ENCODE data around the gene ZNF556. TPM values are rescaled to one million over a fixed set of nuclear protein-coding genes. Genes with fewer than 3 reads are reported as not detected.

The ZNF556 gene
- total and polyA plus RNA-seq, 10 of the 15 experiments (the other 5 are each of a cell fraction or from before 2014, with no cell fraction given), result not detected

GRCh38 chr19:2896694-2897093, 29.6 kb downstream of the ZNF556 start (continued):
- TF ChIP-seq ZBTB40 (IDR thresholded peaks at IDR 0.05; ENCODE audit: borderline replicate concordance) (no peak), POLR2A (IDR thresholded peaks at IDR 0.05; ENCODE audit: low read depth, low read length) (no peak), CEBPB (IDR thresholded peaks at IDR 0.05; ENCODE audit: borderline replicate concordance in 1 of 2, low read depth in 2 of 2, low read length in 2 of 2) (no peak)

GRCh38 chr19:2900296-2901252, 33.4 kb downstream of the ZNF556 start, which contains the start of gene ZNF57:
Gene ZNF57 (plus strand): TSS chr19:2900928. CDS start chr19:2901046, 118 bp downstream.
- Histone ChIP-seq H3K4me2 (ENCODE audit: control insufficient read depth, insufficient read depth) (peak within 1 kb of the TSS; percentile 97), H2AFZ (ENCODE audit: control insufficient read depth, low read depth, low read length) (peak within 1 kb of the TSS; percentile 93), H3K36me3 (ENCODE audit: control insufficient read depth in 2 of 2, insufficient read depth in 2 of 2, low read length in 1 of 2) (0 out of 4 replicates have a peak, but pooled peaks cover 0 to 3% of the 10 kb centered on the region in 2 experiments), H3K27me3 (replicated peaks in 1 of 2; ENCODE audit: control insufficient read depth in 2 of 2, insufficient read depth in 2 of 2, low read length in 1 of 2) (no peaks in the 10 kb centered on the region), H3K79me2 (ENCODE audit: control insufficient read depth, insufficient read depth, low read length) (peaks cover 16% of the 10 kb centered on the region), H3K4me3 (peak within 1 kb of the TSS; percentile 84), H3K27ac (ENCODE audit: control insufficient read depth, insufficient read depth) (peak within 1 kb of the TSS; percentile 79), H3K4me1 (ENCODE audit: control insufficient read depth, insufficient read depth, low read length) (no peaks in the 10 kb centered on the region), H3K9me3 (replicated peaks; ENCODE audit: control insufficient read depth, insufficient read depth, low read length) (peaks cover 3% of the 10 kb centered on the region; the same call in 2 of the 3 replicates), H3K9ac (ENCODE audit: control insufficient read depth, insufficient read depth, low read length) (peak within 1 kb of the TSS; percentile 87), H4K20me1 (ENCODE audit: control insufficient read depth, insufficient read depth) (no peaks in the 10 kb centered on the region)
- ChIA-PET CTCF (interaction anchor here (0.6 to 1.4 kb wide), 3 partner anchors 12 to 117 kb away, joined by 3 to 10 read pairs (median 3); partner anchors contain the start of gene SGTA), POLR2A (interaction anchor here (0.6 to 1.0 kb wide), 4 partner anchors 25 to 81 kb away, joined by 3 to 6 read pairs (median 4); no protein-coding TSS in a partner anchor), RAD21 (ENCODE audit: unreplicated experiment) (interaction anchor here (0.7 to 1.0 kb wide), 2 partner anchors 13 to 50 kb away, joined by 3 read pairs; no protein-coding TSS in a partner anchor), SMC1A (ENCODE audit: uncharacterized antibody, unreplicated experiment) (interaction anchor here (0.9 kb wide), 1 partner anchor 13 kb away, joined by 4 read pairs; no protein-coding TSS in a partner anchor)
- no TSS peak for BruUV-seq (replicated peaks)
- ATAC-seq (peak; percentile 100), FAIRE-seq (peak; percentile 100), DNase-seq (ENCODE audit: low read depth, low spot score) (peak; percentile 92)
- intact Hi-C loops (cut with micrococcal nuclease; ENCODE audit: unreplicated experiment), result no loop called here
- in situ Hi-C loops (cut with MboI), result no loop called here
- under 1% methylated on average over 80 of the region's 100 CpGs for WGBS (ENCODE audit: insufficient coverage, insufficient replicate concordance, low lambda C conversion rate, missing lambda C conversion rate)
- TF ChIP-seq SP1 (IDR thresholded peaks at IDR 0.05; ENCODE audit: low read depth, low read length) (peak; percentile 95), GATAD2B (conservative IDR thresholded peaks at IDR 0.05; ENCODE audit: low read depth) (peak; percentile 79; the same call in 1 of the 2 replicates), BCLAF1 (IDR thresholded peaks at IDR 0.05) (no peak), NR2F1 (conservative IDR thresholded peaks at IDR 0.05) (no peak), E4F1 (IDR thresholded peaks at IDR 0.05; ENCODE audit: borderline replicate concordance, partially characterized antibody) (peak; percentile 13), CREB1 (IDR thresholded peaks at IDR 0.05; ENCODE audit: low read depth) (peak; percentile 72), BCL11A (IDR thresholded peaks at IDR 0.05; ENCODE audit: low read depth, low read length) (no peak), STAT3 (IDR thresholded peaks at IDR 0.05; ENCODE audit: low read depth, low read length) (no peak)

Data from GM12878 (cell line).